Measurements from ENCODE around the gene PNPLA7. TPM values are rescaled to one million over a fixed set of nuclear protein-coding genes. Genes with fewer than 3 reads are reported as not detected.

Gene PNPLA7
- total and polyA plus RNA-seq, 2 of the 4 experiments (the other 2 are of a cell fraction), result under 0.01 to 0.89 TPM

GRCh38 chr9:137452761-137453642 lies 97.2 kb downstream of the PNPLA7 start (continued):
- no peak for TF ChIP-seq SMC3 (IDR thresholded peaks at IDR 0.05; ENCODE audit: low read depth, low read length)

GRCh38 chr9:137452006-137452760 lies 98.0 kb downstream of the PNPLA7 start:
- dilution Hi-C loops (cut with HindIII; ENCODE audit: low sequenced_read_pairs, unreplicated experiment), result no loop called here
- DNase-seq, result no peak
- peaks cover 3 to 29% of the 10 kb centered on the region in 2 experiments; a peak in 2 of 4 replicates for H3K79me1 ChIP-seq (ENCODE audit: low read depth in 1 of 2, low read length in 2 of 2)
- in situ Hi-C loops (cut with MboI; ENCODE audit: low sequenced_read_pairs), result no loop called here
- no peak overlapping the region for H3K14ac ChIP-seq (replicated peaks; ENCODE audit: low read depth, low read length)
- POLR2A ChIA-PET (ENCODE audit: unreplicated experiment), result no interaction called here
- peaks cover 15% of the 10 kb centered on the region for H3K4me1 ChIP-seq (ENCODE audit: control insufficient read depth, insufficient read depth, low read length)
- H3K18ac ChIP-seq (ENCODE audit: low read depth, low read length), result no peak overlapping the region
- no peak overlapping the region for H3K9ac ChIP-seq (ENCODE audit: low read depth, low read length)
- H3K4me3 ChIP-seq (ENCODE audit: insufficient read depth, low read depth, low read length), result no peak overlapping the region
- WGBS, 2 experiments (ENCODE audit: extremely low coverage in 2 of 2, insufficient read length in 1 of 2), result 97% methylated on average over 6 of the region's 17 CpGs; no CpG with 5 or more reads in 1 of the 2 experiments
- no peak for ATAC-seq (ENCODE audit: low read depth)
- intact Hi-C loops (cut with micrococcal nuclease), result no loop called here
- no peak overlapping the region for H2BK5ac ChIP-seq (ENCODE audit: low read depth, low read length, poor library complexity, severe bottlenecking)
- H3K27me3 ChIP-seq (ENCODE audit: control insufficient read depth, insufficient read depth, low read length), result no peaks in the 10 kb centered on the region
- no peak overlapping the region for H2AK5ac ChIP-seq (ENCODE audit: low read depth, low read length)
- H2BK120ac ChIP-seq (ENCODE audit: low read depth, low read length), result no peak overlapping the region
- no peak overlapping the region for H3K56ac ChIP-seq (ENCODE audit: extremely low read depth, insufficient read depth, low read length)
- H3K9me3 ChIP-seq (ENCODE audit: control insufficient read depth, insufficient read depth, low read length), result no peaks in the 10 kb centered on the region
- H3K9me1 ChIP-seq (ENCODE audit: insufficient read depth, low read length), result no peaks in the 10 kb centered on the region
- H2BK20ac ChIP-seq (ENCODE audit: low read depth, low read length), result no peak overlapping the region
- H3K4ac ChIP-seq (ENCODE audit: low read depth, low read length), result no peak overlapping the region
- H4K5ac ChIP-seq (ENCODE audit: low read depth, low read length), result no peak overlapping the region
- CTCF ChIA-PET, result no interaction called here
- no peak overlapping the region for H2AK9ac ChIP-seq (replicated peaks; ENCODE audit: low read depth, low read length, poor library complexity)
- H4K20me1 ChIP-seq (ENCODE audit: insufficient read depth, low read length), result peaks cover 25% of the 10 kb centered on the region
- no peak overlapping the region for H3K27ac ChIP-seq (ENCODE audit: insufficient read depth, low read length)
- H3K23ac ChIP-seq (ENCODE audit: low read depth, low read length), result no peak overlapping the region
- no peak overlapping the region for H3K4me2 ChIP-seq (ENCODE audit: low read depth, low read length)
- H3K36me3 ChIP-seq (ENCODE audit: control insufficient read depth, insufficient read depth, low read length), result peaks cover 48% of the 10 kb centered on the region
- no peak overlapping the region for H2BK15ac ChIP-seq (ENCODE audit: low read depth, low read length)
- no peak overlapping the region for H4K8ac ChIP-seq (ENCODE audit: low read depth in 2 of 2, low read length in 2 of 2)
- no peak overlapping the region for H2AFZ ChIP-seq (replicated peaks; ENCODE audit: low read length, poor library complexity)
- no TSS peak for BruUV-seq (replicated peaks)
- H4K91ac ChIP-seq (ENCODE audit: insufficient read depth, low read depth, low read length), result no peak overlapping the region
- TF ChIP-seq RFX5 (IDR thresholded peaks at IDR 0.05; ENCODE audit: low read depth, low read length), result no peak
- no peak for TF ChIP-seq MAFK (IDR thresholded peaks at IDR 0.05; ENCODE audit: low read depth, low read length)
- TF ChIP-seq CEBPB (IDR thresholded peaks at IDR 0.05; ENCODE audit: low read depth, low read length), result no peak
- TF ChIP-seq POLR2A (IDR thresholded peaks at IDR 0.05; ENCODE audit: low read depth, low read length), result no peak
- TF ChIP-seq MXI1 (IDR thresholded peaks at IDR 0.05; ENCODE audit: borderline replicate concordance, low read depth, low read length), result no peak
- no peak for TF ChIP-seq ELK1 (IDR thresholded peaks at IDR 0.05; ENCODE audit: borderline replicate concordance, low read depth, low read length)
- TF ChIP-seq RCOR1 (IDR thresholded peaks at IDR 0.05; ENCODE audit: insufficient replicate concordance, low read length), result no peak
- TF ChIP-seq RAD21 (IDR thresholded peaks at IDR 0.05; ENCODE audit: low read length), result no peak
- TF ChIP-seq CHD1 (IDR thresholded peaks at IDR 0.05; ENCODE audit: low read depth, low read length), result no peak
- no peak for TF ChIP-seq CTCF (conservative IDR thresholded peaks at IDR 0.05; ENCODE audit: low read depth, low read length)

Measured in IMR-90 (cell line).